GM21390 (cell line): ENCODE results near the gene PRAMEF5.
"Not testable (repeated sequence)": the region's sequence is repeated elsewhere in the genome, so short reads cannot be mapped to it uniquely, and the experiment has no call there.

ENCODE experiments used
- ATAC-seq: cut with Tn5 transposase; IDR thresholded peaks from one replicate; pipeline ENCODE4 v1.9.1; 2021; ENCODE audit not compliant: unreplicated experiment

Gene PRAMEF5

GRCh38 chr1:13265124-13265523 lies 11.1 kb downstream of the PRAMEF5 start:
- ATAC-seq, result not testable (repeated sequence)

GRCh38 chr1:13277016-13277415 lies 23.0 kb downstream of the PRAMEF5 start:
- ATAC-seq, result not testable (repeated sequence)

GRCh38 chr1:13279617-13280016 lies 25.6 kb downstream of the PRAMEF5 start:
- ATAC-seq, result not testable (repeated sequence)

- ATAC-seq, result not testable (repeated sequence)
Observed at GRCh38 chr1:13285037-13285436, 31.0 kb downstream of the PRAMEF5 start, which contains the start of gene PRAMEF8. TSS of gene PRAMEF8 (minus strand) at chr1:13285137. CDS start at chr1:13284091, 1,046 bp downstream.

GRCh38 chr1:13289030-13289429 lies 35.0 kb downstream of the PRAMEF5 start:
- ATAC-seq, result not testable (repeated sequence)

- not testable (repeated sequence) for ATAC-seq
Observed at GRCh38 chr1:13297216-13297931, 43.4 kb downstream of the PRAMEF5 start.

GRCh38 chr1:13298699-13299098 lies 44.7 kb downstream of the PRAMEF5 start:
- ATAC-seq, result not testable (repeated sequence)

- not testable (repeated sequence) for ATAC-seq
Observed at GRCh38 chr1:13302197-13302596, 48.2 kb downstream of the PRAMEF5 start.

- not testable (repeated sequence) for ATAC-seq
Observed at GRCh38 chr1:13303239-13303638, 49.2 kb downstream of the PRAMEF5 start, which contains the start of gene PRAMEF33. TSS of gene PRAMEF33 (plus strand) at chr1:13303539. CDS start at chr1:13305955, 2,416 bp downstream.
